Stimulated activated naive CD8-positive, alpha-beta T cell treated with anti-CD3 and anti-CD28 coated beads, Interleukin-15, Interleukin-2, amounts not matched to agents 100 U/mL and 50 U/mL, for 24 hours (primary cell): Measurements from ENCODE around the gene MRPL37.

Source experiments
- ATAC-seq: fragments of 150-1000 bp; cut with Tn5 transposase; one replicate; pipeline ENCODE4 v1.10.0; 2021
- DNase-seq: peaks from one replicate; pipeline ENCODE4 v3.0.0; 2021

MRPL37 gene

DNA sequence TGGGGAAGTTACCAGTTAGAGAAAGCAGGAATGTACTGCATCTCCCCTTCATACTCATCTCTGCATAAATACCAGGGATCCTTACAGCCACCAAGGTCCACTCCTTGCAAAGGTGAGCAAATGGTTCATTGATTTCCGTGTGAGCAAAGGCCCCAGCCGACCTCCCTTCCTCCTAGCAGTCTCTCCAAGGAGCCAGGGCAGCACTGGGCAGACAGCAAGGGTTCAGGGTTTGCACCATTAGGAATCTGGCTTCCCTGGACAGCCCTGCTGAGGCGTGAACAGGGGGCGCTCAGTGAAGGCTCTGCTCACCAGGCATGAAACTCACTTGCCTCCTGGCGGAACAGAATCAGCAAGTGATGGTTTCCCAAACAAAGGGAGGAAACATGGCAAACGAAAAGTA, 65.7 kb downstream of the MRPL37 start:
- ATAC-seq, result no peak
- DNase-seq, result no peak

- ATAC-seq (no peak), DNase-seq (no peak)
These were observed 66.2 kb downstream of the MRPL37 start for GRCh38 chr1:54266195-54266594.

- DNase-seq (no peak), ATAC-seq (no peak)
These were observed 66.9 kb downstream of the MRPL37 start for GRCh38 chr1:54266908-54267307.
